Measurements from ENCODE around the gene S100A2. TPM values are rescaled to one million over a fixed set of nuclear protein-coding genes. Genes with fewer than 3 reads are reported as not detected.
A peak's percentile ranks its signal among the peaks of the same experiment; 100 is the strongest.

The S100A2 gene
- total RNA-seq, 1 donor from 2014 or later = not detected

DNA sequence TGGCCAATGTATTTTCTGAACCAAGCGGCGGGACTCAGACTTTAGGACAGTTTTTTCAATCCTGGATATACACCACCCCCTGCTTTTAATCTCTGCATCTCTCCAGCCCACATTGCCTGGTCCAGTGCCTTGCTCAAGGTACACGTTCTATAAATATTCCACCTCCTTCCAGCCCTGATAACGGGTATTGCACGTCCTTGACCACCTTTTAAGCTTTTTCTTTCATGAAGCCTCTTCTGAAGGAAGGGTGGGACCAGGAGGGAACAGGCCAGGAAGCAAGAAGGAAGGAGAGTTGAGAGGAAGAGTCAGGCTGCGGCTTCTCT is 43.9 kb upstream of the S100A2 start:
- H3K36me3 Mint-ChIP-seq (ENCODE audit: low read depth) = no peaks in the 10 kb centered on the region
- TF ChIP-seq, protein P1, sequence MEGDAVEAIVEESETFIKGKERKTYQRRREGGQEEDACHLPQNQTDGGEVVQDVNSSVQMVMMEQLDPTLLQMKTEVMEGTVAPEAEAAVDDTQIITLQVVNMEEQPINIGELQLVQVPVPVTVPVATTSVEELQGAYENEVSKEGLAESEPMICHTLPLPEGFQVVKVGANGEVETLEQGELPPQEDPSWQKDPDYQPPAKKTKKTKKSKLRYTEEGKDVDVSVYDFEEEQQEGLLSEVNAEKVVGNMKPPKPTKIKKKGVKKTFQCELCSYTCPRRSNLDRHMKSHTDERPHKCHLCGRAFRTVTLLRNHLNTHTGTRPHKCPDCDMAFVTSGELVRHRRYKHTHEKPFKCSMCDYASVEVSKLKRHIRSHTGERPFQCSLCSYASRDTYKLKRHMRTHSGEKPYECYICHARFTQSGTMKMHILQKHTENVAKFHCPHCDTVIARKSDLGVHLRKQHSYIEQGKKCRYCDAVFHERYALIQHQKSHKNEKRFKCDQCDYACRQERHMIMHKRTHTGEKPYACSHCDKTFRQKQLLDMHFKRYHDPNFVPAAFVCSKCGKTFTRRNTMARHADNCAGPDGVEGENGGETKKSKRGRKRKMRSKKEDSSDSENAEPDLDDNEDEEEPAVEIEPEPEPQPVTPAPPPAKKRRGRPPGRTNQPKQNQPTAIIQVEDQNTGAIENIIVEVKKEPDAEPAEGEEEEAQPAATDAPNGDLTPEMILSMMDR (conservative IDR thresholded peaks at IDR 0.05) = no peak
- H3K27me3 Mint-ChIP-seq (ENCODE audit: low read depth) = no peaks in the 10 kb centered on the region
- H3K4me1 Mint-ChIP-seq = peaks cover 53% of the 10 kb centered on the region
- H3K9me3 Mint-ChIP-seq = no peaks in the 10 kb centered on the region
- H3K4me3 Mint-ChIP-seq = peak overlapping the region; percentile 70
- DNase-seq (ENCODE audit: low read depth, low spot score) = no peak
- H3K27ac Mint-ChIP-seq (ENCODE audit: unreplicated experiment) = peak overlapping the region; percentile 99

DNA sequence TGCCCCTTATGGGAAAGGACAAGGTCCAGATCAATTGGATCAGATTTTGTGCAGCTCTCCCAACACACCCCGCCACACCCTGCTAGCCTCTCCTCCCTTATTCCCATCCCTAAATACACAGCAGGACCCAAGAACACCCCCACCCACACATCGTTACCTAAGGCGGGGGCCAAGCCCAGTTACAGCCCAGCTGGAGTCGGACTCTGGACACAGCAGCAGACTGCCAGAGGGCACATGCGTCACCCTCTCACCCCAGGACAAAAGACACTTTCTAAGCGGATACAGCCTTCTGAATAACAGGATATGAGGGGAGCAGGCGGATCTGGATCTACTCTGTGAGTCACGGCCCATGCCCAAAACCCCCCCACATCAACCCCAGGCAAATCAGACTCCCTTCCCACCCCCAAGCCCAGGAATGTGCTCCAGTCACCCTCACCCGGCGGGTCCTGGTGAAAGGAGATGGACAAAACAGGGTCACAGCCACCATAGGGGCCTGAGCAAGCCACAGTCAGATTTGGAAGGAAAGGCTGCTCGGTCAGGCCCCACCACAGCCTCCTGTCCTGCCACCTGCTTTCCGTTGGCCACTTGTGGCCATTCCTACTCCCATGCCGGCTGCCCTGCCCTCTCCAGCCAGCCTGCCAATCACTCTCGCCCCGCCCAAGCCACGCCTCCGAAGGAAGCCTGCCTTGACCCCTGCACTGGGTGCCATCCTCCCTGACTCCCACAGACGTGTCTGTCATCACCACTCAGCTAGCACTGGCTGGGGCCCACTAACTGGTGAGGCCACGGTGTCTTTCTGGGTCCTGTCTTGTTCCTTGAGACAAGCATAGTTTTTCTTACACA is 43.3 kb upstream of the S100A2 start:
- H3K9me3 Mint-ChIP-seq = no peaks in the 10 kb centered on the region
- no peaks in the 10 kb centered on the region for H3K36me3 Mint-ChIP-seq (ENCODE audit: low read depth)
- TF ChIP-seq, protein P1 (conservative IDR thresholded peaks at IDR 0.05) = no peak
- H3K4me3 Mint-ChIP-seq = peak overlapping the region; percentile 70
- H3K27ac Mint-ChIP-seq (ENCODE audit: unreplicated experiment) = peak overlapping the region; percentile 99
- DNase-seq (ENCODE audit: low read depth, low spot score) = peak; percentile 67
- H3K4me1 Mint-ChIP-seq = peaks cover 49% of the 10 kb centered on the region
- H3K27me3 Mint-ChIP-seq (ENCODE audit: low read depth) = no peaks in the 10 kb centered on the region

DNA sequence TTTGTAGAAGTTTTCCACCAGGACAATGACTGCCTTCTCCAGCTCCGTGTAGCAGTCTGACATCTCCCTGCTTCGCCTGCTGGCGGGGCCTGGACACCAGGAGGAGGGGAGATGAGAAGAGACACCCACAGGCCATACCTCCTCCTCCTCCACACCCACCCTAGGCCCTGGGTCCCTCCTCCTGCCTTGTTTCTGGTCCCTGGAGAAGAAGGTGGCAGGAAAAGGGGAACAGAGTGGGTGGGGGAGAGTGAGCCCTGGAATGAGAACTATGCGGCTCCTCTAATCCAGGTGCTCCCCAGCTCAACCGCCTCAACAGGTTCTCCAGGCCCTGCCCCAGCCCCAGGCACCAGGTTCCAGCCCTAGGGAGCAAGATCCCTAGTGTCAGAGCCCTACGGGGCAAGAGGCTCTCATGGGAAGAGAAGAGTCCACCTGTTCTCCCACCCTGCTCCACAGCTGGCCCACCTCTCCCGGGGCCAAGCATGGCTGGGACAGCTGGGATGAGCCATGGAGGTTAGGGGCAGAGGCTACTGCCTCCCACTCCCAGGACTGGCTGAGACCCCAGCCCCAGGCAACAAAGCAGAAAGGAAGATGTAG is 42.5 kb upstream of the S100A2 start:
- no peaks in the 10 kb centered on the region for H3K9me3 Mint-ChIP-seq
- peak overlapping the region; percentile 99 for H3K27ac Mint-ChIP-seq (ENCODE audit: unreplicated experiment)
- peaks cover 49% of the 10 kb centered on the region for H3K4me1 Mint-ChIP-seq
- no peaks in the 10 kb centered on the region for H3K36me3 Mint-ChIP-seq (ENCODE audit: low read depth)
- no peak for DNase-seq (ENCODE audit: low read depth, low spot score)
- TF ChIP-seq, protein P1 (conservative IDR thresholded peaks at IDR 0.05) = no peak
- no peaks in the 10 kb centered on the region for H3K27me3 Mint-ChIP-seq (ENCODE audit: low read depth)
- H3K4me3 Mint-ChIP-seq = peak overlapping the region; percentile 47

DNA sequence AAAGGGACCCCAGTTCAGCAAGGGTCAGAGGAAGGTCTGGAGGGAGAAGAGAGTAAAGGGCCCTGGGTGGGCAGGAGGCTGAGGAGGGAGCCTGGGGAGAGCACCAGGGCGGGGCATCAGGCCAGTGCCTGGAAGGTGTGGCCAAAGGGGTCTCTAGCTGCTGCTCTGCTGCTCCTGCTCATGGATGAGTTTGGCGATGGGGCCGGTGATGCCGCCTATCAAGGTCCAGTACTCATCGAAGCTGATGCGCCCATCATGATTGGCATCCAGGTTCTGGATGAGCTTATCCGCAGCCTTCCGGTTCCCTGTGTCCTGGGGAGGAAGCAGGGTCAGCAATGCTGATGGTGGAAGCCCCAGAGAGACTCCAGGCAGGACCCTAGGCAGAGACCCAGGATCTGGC is 41.7 kb upstream of the S100A2 start:
- H3K4me1 Mint-ChIP-seq = peaks cover 49% of the 10 kb centered on the region
- DNase-seq (ENCODE audit: low read depth, low spot score) = no peak
- no peaks in the 10 kb centered on the region for H3K9me3 Mint-ChIP-seq
- H3K4me3 Mint-ChIP-seq = no peak overlapping the region
- TF ChIP-seq, protein P1 (conservative IDR thresholded peaks at IDR 0.05) = no peak
- H3K27me3 Mint-ChIP-seq (ENCODE audit: low read depth) = no peaks in the 10 kb centered on the region
- H3K27ac Mint-ChIP-seq (ENCODE audit: unreplicated experiment) = peak overlapping the region; percentile 83
- no peaks in the 10 kb centered on the region for H3K36me3 Mint-ChIP-seq (ENCODE audit: low read depth)

DNA sequence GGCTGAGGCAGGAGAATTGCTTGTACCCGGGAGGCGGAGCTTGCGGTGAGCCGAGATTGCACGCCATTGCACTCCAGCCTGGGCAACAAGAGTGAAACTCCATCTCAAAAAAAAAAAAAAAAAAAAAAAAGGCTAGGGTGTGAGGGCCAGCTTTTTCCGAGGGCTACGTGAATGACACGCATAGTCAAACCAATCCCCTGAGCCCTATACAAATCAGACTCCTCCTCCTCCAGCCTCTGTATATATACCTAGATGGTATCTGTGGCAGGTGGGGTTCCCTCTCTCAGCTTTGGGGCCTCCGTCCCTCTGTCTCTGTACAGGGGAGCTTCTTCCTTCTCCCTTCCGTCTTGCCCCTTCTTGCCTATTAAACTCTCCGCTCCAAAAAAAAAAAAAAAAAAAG is 40.5 kb upstream of the S100A2 start:
- Mint-ChIP-seq H3K27me3 (ENCODE audit: low read depth) (no peaks in the 10 kb centered on the region), H3K4me3 (no peak overlapping the region), H3K36me3 (ENCODE audit: low read depth) (no peaks in the 10 kb centered on the region), H3K9me3 (no peaks in the 10 kb centered on the region), H3K27ac (ENCODE audit: unreplicated experiment) (no peak overlapping the region), H3K4me1 (peaks cover 41% of the 10 kb centered on the region)
- no peak for DNase-seq (ENCODE audit: low read depth, low spot score)
- TF ChIP-seq, protein P1 (conservative IDR thresholded peaks at IDR 0.05) = no peak

Data from neural crest cell (in vitro differentiated cells).